PC-3 (cell line): Measurements from ENCODE around the gene MKRN2OS.

ENCODE experiments used
- CTCF ChIP-seq: fragments of 300-600 bp; sonication (generic); conservative IDR thresholded peaks from 2 replicates; pipeline ENCODE4 v1.5.1; 2017; ENCODE audit warnings: antibody characterized with exemption, low read depth, mild to moderate bottlenecking, low read length
- EZH2 ChIP-seq: fragments of 300-600 bp; sonication (generic); IDR thresholded peaks from one replicate; pipeline ENCODE4 v1.6.1; 2017; ENCODE audit warnings: antibody characterized with exemption, mild to moderate bottlenecking, low read length; ENCODE audit not compliant: unreplicated experiment

DNA sequence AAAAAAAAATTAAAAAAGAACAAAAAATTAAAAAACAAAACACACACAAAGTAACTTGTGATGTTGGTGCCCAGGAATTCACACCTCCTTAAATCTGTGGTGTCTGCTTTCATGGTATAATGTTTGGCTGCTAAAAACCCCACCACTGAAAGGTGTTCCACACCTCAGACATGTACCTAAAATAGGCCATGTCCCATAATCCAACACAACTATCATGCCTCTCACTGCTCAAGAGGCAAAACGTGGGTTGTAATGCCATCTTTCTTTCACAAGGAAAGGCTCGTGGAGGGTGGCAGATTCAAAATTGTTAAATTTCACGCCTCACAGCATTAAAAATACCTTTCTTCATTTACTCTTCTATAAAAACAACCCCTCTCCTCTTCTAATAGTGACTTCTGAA is 41.1 kb upstream of the MKRN2OS start:
- TF ChIP-seq EZH2 (no peak), CTCF (no peak)
